ENCODE results near the gene SLC38A6. TPM values are rescaled to one million over a fixed set of nuclear protein-coding genes. Genes with fewer than 3 reads are reported as not detected.

Gene SLC38A6
- total and polyA plus RNA-seq, 9 of the 15 experiments (the other 6 are each of a cell fraction or from before 2014, with no cell fraction given), result 9.8 to 40.3 (median 17.6) TPM

GRCh38 chr14:61042220-61042619, 61.2 kb downstream of the SLC38A6 start (continued):
- TF ChIP-seq CHD7 (IDR thresholded peaks at IDR 0.05; ENCODE audit: low read depth, low read length) (no peak), TSHZ1 (CRISPR knock-in tag; IDR thresholded peaks at IDR 0.05) (no peak), ESRRA (IDR thresholded peaks at IDR 0.05; ENCODE audit: borderline replicate concordance, low read depth) (no peak), MAZ (CRISPR knock-in tag; conservative IDR thresholded peaks at IDR 0.05 in 1 of 2, IDR thresholded peaks at IDR 0.05 in 1 of 2) (no peak), NONO (IDR thresholded peaks at IDR 0.05; ENCODE audit: low read depth in 2 of 2, low read length in 1 of 2) (no peak)

All from K562 (cell line).